ENCODE results near the gene SRCIN1.

Gene SRCIN1

DNA sequence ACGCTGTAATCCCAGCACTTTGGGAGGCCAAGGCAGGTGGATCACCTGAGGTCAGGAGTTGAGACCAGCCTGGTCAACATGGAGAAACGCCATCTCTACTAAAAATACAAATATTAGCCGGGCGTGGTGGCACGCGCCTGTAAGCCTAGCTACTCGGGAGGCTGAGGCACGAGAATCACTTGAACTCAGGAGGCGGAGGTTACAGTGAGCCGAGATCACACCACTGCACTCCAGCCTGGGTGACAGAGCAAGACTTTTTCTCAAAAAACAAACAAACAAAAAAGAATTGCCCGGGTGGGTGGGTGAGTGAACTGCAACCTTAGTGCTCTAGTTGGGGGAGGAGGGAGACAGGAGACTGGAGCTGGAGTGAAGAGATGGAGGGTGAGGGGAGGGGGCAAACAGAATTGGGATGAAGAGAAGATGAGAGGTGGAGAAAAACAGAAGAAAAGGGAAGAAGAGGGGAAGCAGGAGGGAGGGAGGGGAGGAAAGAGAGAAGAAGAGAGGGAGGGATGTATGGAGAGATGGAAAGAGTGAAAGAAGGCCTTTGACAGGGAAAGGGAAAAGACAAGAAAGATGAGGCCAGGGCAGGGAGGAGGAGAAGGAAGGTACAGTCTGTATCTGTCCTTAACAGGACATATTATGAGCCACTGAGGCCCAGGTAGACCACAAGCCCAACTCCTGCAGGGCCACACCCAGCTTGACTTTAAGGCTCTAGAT, 5.5 kb upstream of the SRCIN1 start:
- ChIA-PET CTCF (interaction anchor here (1.2 to 1.6 kb wide), 2 partner anchors 25 to 53 kb away, joined by 3 to 4 read pairs; no protein-coding TSS in a partner anchor), POLR2A (no interaction called here)
- DNase-seq (ENCODE audit: low read depth, low spot score) = no peak
- no peak overlapping the region for H3K4me3 ChIP-seq (ENCODE audit: low read depth, low read length)
- TF ChIP-seq CTCF (IDR thresholded peaks at IDR 0.05; ENCODE audit: insufficient read depth, low read length, missing control alignments) = no peak

DNA sequence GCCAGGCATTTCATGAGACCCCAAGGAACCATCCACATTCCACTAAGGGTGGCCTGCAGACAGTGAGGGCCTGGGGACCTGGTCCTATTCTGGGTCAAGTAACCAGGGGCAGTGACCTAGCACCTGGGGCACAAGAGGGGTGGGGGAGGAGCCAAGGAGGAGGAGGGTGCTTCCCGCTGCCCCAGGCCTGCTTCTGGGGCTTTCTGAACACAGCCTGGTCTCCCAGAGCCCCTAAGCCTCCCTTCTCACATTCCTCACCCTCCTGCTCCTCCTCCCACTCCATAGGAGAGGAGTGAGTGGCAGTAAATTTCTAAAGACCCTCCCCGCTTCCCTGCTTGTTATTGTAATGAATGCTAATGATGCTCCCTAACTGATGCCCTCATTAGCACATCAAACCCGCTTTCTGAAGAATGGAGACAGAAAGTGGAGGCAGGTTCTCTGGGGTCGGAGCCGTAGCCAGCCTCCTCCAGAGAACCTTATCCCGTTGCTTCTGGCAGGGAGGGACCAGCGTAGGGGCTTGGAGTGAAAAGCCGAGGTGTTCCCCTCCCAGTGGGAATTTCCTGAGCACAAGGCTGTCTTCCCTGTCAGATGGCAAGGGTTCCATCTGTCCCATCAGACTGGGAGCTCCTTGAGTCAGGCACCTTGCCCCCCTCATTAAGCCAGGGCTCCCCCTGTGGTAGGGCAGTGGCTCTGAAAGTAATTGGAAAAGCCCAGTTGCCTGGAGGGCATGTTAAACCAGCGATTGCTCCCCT, 3.7 kb upstream of the SRCIN1 start:
- no peak overlapping the region for H3K4me3 ChIP-seq (ENCODE audit: low read depth, low read length)
- ChIA-PET CTCF (interaction anchor here (1.6 kb wide), 1 partner anchor 23 kb away, joined by 4 read pairs; no protein-coding TSS in a partner anchor), POLR2A (no interaction called here)
- no peak for DNase-seq (ENCODE audit: low read depth, low spot score)
- no peak for TF ChIP-seq CTCF (IDR thresholded peaks at IDR 0.05; ENCODE audit: insufficient read depth, low read length, missing control alignments)

DNA sequence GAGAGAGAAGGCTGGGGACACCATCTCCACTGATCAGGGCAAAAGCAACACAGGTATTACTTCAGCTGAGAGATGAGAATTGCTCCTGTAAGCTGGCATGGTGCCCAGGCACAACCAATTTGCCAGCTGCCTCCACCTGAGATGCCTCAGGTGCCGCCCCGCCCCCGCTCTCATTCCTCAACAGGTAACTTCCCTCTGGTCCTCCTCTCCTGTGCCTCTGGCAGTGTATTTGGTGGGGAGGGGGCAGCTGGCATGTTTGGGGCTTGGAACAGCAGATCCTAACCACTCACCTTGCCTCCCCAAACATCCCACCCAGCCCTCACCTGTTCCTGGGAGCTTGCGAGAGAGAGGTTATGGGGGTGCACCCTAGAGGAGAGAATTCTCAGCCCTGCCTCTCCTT, 2.9 kb upstream of the SRCIN1 start:
- ChIA-PET CTCF (interaction anchor here (1.0 to 2.5 kb wide), 2 partner anchors 51 to 73 kb away, joined by 3 to 13 read pairs; no protein-coding TSS in a partner anchor), POLR2A (no interaction called here)
- no peak for DNase-seq (ENCODE audit: low read depth, low spot score)
- no peak for TF ChIP-seq CTCF (IDR thresholded peaks at IDR 0.05; ENCODE audit: insufficient read depth, low read length, missing control alignments)
- H3K4me3 ChIP-seq (ENCODE audit: low read depth, low read length) = no peak overlapping the region

DNA sequence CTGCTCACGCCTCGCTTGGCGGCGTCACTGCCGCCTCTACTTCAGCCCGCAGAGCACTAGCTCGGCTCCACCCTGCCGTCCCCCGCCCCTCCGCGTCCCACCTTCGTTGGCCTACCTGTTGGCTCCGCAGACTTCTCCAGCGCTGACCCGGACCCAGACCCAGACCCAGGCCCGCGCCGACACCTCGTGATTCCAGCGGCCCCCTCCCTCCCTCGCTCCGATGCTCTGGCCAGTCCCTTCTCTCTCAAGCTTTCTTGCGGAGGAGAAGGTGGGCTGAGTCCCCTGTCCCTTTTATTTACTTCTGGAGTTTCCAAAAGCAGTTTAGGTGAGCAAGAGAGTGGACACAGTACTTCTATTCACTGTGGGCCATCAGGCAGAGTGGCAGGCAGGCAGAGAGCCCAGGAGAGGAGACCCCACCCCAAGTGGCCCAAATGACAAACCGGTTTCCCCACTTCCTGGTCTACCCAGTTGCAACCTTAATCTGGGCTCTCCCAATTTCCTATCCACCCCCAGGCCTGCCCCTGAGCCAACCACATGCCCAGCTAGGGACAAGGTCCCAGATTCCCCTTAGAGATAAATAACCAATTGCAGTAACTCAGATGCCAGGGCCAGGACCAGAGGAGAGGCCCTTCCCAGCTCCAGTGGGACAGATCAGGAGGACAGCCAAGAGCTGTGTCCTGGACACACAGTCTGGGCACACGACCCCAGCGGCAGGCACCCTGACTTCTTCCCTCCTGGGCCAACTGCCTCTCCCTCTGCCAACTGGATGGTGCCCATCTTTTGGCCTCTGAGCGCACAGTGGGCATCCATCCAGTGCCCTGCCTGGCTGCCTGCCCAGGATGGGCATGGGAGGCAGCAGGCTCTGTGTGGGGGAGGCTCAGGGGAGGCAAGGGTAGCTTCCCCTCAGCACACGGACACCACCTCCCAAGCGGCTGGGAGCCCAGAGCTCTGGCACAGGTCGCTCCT, 1.2 kb upstream of the SRCIN1 start:
- no peak for DNase-seq (ENCODE audit: low read depth, low spot score)
- ChIA-PET CTCF (interaction anchor here (0.7 to 2.5 kb wide), 6 partner anchors 9 to 49 kb away, joined by 3 to 13 read pairs (median 4); no protein-coding TSS in a partner anchor), POLR2A (no interaction called here)
- TF ChIP-seq CTCF (IDR thresholded peaks at IDR 0.05; ENCODE audit: insufficient read depth, low read length, missing control alignments) = no peak
- no peak overlapping the region for H3K4me3 ChIP-seq (ENCODE audit: low read depth, low read length)

GRCh38 chr17:38605411-38605840, 326 bp downstream of the SRCIN1 start:
- ChIA-PET CTCF (interaction anchor here (0.5 to 1.4 kb wide), 4 partner anchors 11 to 167 kb away, joined by 3 to 5 read pairs (median 3); no protein-coding TSS in a partner anchor), POLR2A (no interaction called here)
- H3K4me3 ChIP-seq (ENCODE audit: low read depth, low read length) = peak overlapping the region; percentile 40
- TF ChIP-seq CTCF (IDR thresholded peaks at IDR 0.05; ENCODE audit: insufficient read depth, low read length, missing control alignments) = no peak
- DNase-seq (ENCODE audit: low read depth, low spot score) = no peak
